ENCODE measurements around the gene XRCC3. TPM values are rescaled to one million over a fixed set of nuclear protein-coding genes. Genes with fewer than 3 reads are reported as not detected.

XRCC3 gene
- total and polyA plus RNA-seq, 2 of the 8 experiments (the other 6 are each of a cell fraction or from before 2014, with no cell fraction given) = 36.9 to 41.8 TPM

- Histone ChIP-seq H3K79me2 (ENCODE audit: control insufficient read depth in 1 of 2, insufficient read depth in 2 of 2, low read length in 2 of 2) (no peaks in the 10 kb centered on the region), H2AK5ac (ENCODE audit: low read depth, low read length) (no peak overlapping the region), H3K23me2 (ENCODE audit: low read depth, low read length) (no peaks in the 10 kb centered on the region), H4K5ac (ENCODE audit: insufficient read length, low read depth, low read length) (no peak overlapping the region), H2BK5ac (ENCODE audit: low read depth, low read length) (no peak overlapping the region), H3K14ac (ENCODE audit: insufficient read length) (no peak overlapping the region), H2AFZ (ENCODE audit: low read length) (no peak overlapping the region), H4K8ac (ENCODE audit: extremely low read depth, insufficient read depth, low read length) (no peak overlapping the region), H3K27ac (ENCODE audit: low read depth, low read length) (no peak overlapping the region), H3K9me3 (ENCODE audit: insufficient read depth in 2 of 2, low read depth in 1 of 2, low read length in 1 of 2) (no peaks in the 10 kb centered on the region), H4K20me1 (replicated peaks in 1 of 2; ENCODE audit: control insufficient read depth in 1 of 2, insufficient read depth in 2 of 2, low read length in 2 of 2) (no peaks in the 10 kb centered on the region), H2BK120ac (replicated peaks; ENCODE audit: low read depth, low read length) (no peak overlapping the region), H3K18ac (ENCODE audit: extremely low read depth, low read length) (no peak overlapping the region), H4K91ac (replicated peaks; ENCODE audit: insufficient read length, low read length) (no peak overlapping the region), H3K36me3 (ENCODE audit: control insufficient read depth in 2 of 4, insufficient read depth in 4 of 4, low read length in 3 of 4) (no peaks in the 10 kb centered on the region), H3K4ac (replicated peaks; ENCODE audit: insufficient read length, low read depth, low read length) (peak overlapping the region; percentile 53), H3K27me3 (replicated peaks in 1 of 4; ENCODE audit: control insufficient read depth in 3 of 4, extremely low read depth in 1 of 4, insufficient read depth in 3 of 4, low read length in 3 of 4) (no peaks in the 10 kb centered on the region), H3K4me2 (ENCODE audit: insufficient read depth in 1 of 2, low read depth in 2 of 2, low read length in 2 of 2) (no peak overlapping the region), H2BK12ac (ENCODE audit: low read depth, low read length) (no peak overlapping the region), H3K56ac (replicated peaks; ENCODE audit: insufficient read length, low read depth, low read length) (no peak overlapping the region), H3K9ac (replicated peaks in 1 of 4; ENCODE audit: extremely low read depth in 1 of 4, low read depth in 3 of 4, low read length in 3 of 4) (no peak overlapping the region), H3K4me3 (ENCODE audit: extremely low read depth in 1 of 4, insufficient read depth in 2 of 4, low read depth in 3 of 4, low read length in 4 of 4) (no peak overlapping the region), H3K23ac (ENCODE audit: insufficient read length) (no peak overlapping the region), H3K79me1 (ENCODE audit: low read depth, low read length) (no peaks in the 10 kb centered on the region), H3K4me1 (replicated peaks in 1 of 4; ENCODE audit: control insufficient read depth in 3 of 4, insufficient read depth in 4 of 4, low read length in 3 of 4) (0 out of 7 replicates have a peak, but pooled peaks cover 0 to 4% (median under 1%) of the 10 kb centered on the region in 4 experiments), H2BK15ac (ENCODE audit: low read length) (no peak overlapping the region), H2BK20ac (ENCODE audit: low read length) (no peak overlapping the region)
- DNase-seq (ENCODE audit: low read depth in 1 of 2, low spot score in 2 of 2) (no peak), FAIRE-seq (no peak)
- WGBS, 2 experiments (ENCODE audit: extremely low coverage in 1 of 2, insufficient coverage in 1 of 2, insufficient read length in 1 of 2, insufficient replicate concordance in 2 of 2, low coverage in 1 of 2, low lambda C conversion rate in 2 of 2, missing lambda C conversion rate in 1 of 2) = 77% methylated on average over 1 of the region's 1 CpG; no CpG with 5 or more reads in 1 of the 2 experiments
- CTCF ChIA-PET (ENCODE audit: partially characterized antibody) = no interaction called here
- POLR2A ChIA-PET (ENCODE audit: partially characterized antibody) = no interaction called here
- no peak for TF ChIP-seq GABPA (IDR thresholded peaks at IDR 0.05; ENCODE audit: borderline replicate concordance, insufficient read depth, low read length)
- no peak for TF ChIP-seq RXRA (IDR thresholded peaks at IDR 0.05; ENCODE audit: insufficient read depth, low read depth, low read length)
- TF ChIP-seq SIN3A (conservative IDR thresholded peaks at IDR 0.05 in 1 of 2, IDR thresholded peaks at IDR 0.05 in 1 of 2; ENCODE audit: low read depth in 1 of 2, low read length in 2 of 2) = no peak
- no peak for TF ChIP-seq SP4 (IDR thresholded peaks at IDR 0.05; ENCODE audit: low read length)
- TF ChIP-seq NANOG (IDR thresholded peaks at IDR 0.05; ENCODE audit: insufficient read depth, low read depth, low read length, poor library complexity, severe bottlenecking) = no peak
- no peak for TF ChIP-seq HDAC2 (IDR thresholded peaks at IDR 0.05; ENCODE audit: borderline replicate concordance in 1 of 2, low read depth in 2 of 2, low read length in 2 of 2)
- TF ChIP-seq RFX5 (IDR thresholded peaks at IDR 0.05; ENCODE audit: borderline replicate concordance, low read depth, low read length) = no peak
- TF ChIP-seq SAP30 (IDR thresholded peaks at IDR 0.05; ENCODE audit: insufficient read depth, insufficient replicate concordance, low read length) = no peak
- no peak for TF ChIP-seq SIRT6 (IDR thresholded peaks at IDR 0.05; ENCODE audit: low read length)
- no peak for TF ChIP-seq E2F6 (IDR thresholded peaks at IDR 0.05)
- TF ChIP-seq KDM1A (IDR thresholded peaks at IDR 0.05; ENCODE audit: borderline replicate concordance, low read length) = no peak
- TF ChIP-seq TCF12 (IDR thresholded peaks at IDR 0.05; ENCODE audit: low read depth, low read length) = no peak
- TF ChIP-seq KDM5A (IDR thresholded peaks at IDR 0.05; ENCODE audit: low read length) = no peak
These were observed 46.8 kb upstream of the XRCC3 start for GRCh38 chr14:103762036-103762435.

Data from H1 (cell line).